ENCODE results near the gene SIAH1. TPM values are rescaled to one million over a fixed set of nuclear protein-coding genes. Genes with fewer than 3 reads are reported as not detected.

Gene SIAH1
- total RNA-seq, 1 donor from 2014 or later: 34.5 TPM

DNA sequence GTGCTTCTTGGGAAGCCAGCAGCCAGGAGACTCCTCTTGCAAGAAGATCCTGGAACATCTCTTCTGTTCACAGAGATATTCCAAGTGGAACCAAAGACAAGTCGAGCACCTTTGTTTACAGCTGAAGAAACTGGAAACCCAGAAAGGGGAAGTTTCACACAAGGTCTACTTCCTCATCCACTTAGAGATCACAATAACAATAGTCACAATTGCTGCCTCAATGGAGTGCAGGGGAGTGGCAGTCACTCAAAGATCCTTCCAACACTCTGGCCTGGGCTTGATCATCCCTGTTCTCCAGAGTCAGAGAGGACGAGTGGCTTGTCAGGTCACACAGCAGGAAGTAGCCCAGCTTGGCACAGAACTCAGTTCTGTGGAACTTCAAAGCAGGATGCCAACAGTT lies 46.9 kb upstream of the SIAH1 start:
- no peak for DNase-seq (ENCODE audit: low spot score)
- no peak overlapping the region for H3K4me3 Mint-ChIP-seq (ENCODE audit: unreplicated experiment)
- no peak overlapping the region for H3K27ac Mint-ChIP-seq (ENCODE audit: unreplicated experiment)
- TF ChIP-seq, protein P1, sequence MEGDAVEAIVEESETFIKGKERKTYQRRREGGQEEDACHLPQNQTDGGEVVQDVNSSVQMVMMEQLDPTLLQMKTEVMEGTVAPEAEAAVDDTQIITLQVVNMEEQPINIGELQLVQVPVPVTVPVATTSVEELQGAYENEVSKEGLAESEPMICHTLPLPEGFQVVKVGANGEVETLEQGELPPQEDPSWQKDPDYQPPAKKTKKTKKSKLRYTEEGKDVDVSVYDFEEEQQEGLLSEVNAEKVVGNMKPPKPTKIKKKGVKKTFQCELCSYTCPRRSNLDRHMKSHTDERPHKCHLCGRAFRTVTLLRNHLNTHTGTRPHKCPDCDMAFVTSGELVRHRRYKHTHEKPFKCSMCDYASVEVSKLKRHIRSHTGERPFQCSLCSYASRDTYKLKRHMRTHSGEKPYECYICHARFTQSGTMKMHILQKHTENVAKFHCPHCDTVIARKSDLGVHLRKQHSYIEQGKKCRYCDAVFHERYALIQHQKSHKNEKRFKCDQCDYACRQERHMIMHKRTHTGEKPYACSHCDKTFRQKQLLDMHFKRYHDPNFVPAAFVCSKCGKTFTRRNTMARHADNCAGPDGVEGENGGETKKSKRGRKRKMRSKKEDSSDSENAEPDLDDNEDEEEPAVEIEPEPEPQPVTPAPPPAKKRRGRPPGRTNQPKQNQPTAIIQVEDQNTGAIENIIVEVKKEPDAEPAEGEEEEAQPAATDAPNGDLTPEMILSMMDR (IDR thresholded peaks at IDR 0.05): no peak
- no peaks in the 10 kb centered on the region for H3K9me3 Mint-ChIP-seq (ENCODE audit: low read depth)
- no peaks in the 10 kb centered on the region for H3K36me3 Mint-ChIP-seq (ENCODE audit: low read depth)
- H3K27me3 Mint-ChIP-seq (ENCODE audit: low read depth): no peaks in the 10 kb centered on the region
- peaks cover 17% of the 10 kb centered on the region for H3K4me1 Mint-ChIP-seq (ENCODE audit: low read depth)

GRCh38 chr16:48430890-48431289 lies 45.7 kb upstream of the SIAH1 start:
- Mint-ChIP-seq H3K36me3 (ENCODE audit: low read depth) (no peaks in the 10 kb centered on the region), H3K4me1 (ENCODE audit: low read depth) (peaks cover 20% of the 10 kb centered on the region)

DNA sequence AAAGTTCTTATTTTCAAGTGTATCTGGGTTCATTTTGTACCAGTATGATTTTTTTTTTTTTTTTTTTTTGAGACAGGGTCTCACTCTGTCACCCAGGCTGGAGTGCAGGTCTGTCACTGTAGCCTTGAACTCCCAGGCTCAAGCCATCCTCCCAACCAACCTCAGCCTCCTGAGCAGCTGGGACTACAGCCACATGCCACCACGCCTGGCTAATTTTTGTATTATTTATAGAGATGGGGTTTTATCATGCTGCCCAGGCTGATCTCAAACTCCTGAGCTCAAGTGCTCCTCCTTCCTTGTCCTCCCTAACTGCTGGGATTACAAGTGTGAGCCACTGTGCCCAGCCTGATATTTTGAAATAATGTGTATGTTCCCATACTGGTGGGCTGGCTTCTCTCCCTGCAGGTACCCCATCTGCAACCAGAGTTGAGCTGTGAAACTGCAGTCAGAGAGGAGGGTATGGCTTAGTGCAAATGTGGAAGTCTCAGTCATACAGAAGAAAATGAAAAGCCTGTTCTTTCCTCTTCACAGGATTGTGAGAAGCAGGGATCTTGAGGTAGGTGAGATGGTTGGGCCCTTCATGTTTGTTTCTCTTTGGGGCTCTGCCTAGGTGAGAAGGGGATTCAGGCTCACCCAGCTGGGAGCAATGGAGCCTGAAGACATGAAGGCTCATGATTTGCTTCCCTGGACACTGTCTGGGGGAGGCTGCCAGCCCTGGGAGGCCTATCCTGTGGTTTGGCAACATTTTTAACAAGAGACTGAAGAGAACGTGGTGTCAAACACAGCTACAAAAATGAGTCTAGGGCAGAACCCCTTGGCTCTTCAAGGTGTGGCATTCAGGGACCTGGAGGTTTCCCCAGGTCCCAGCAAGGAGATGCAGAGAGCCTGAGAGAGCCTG lies 41.3 kb upstream of the SIAH1 start:
- no peaks in the 10 kb centered on the region for H3K9me3 Mint-ChIP-seq (ENCODE audit: low read depth)
- no peak overlapping the region for H3K4me3 Mint-ChIP-seq (ENCODE audit: unreplicated experiment)
- no peaks in the 10 kb centered on the region for H3K36me3 Mint-ChIP-seq (ENCODE audit: low read depth)
- TF ChIP-seq, protein P1 (IDR thresholded peaks at IDR 0.05): no peak
- no peak for DNase-seq (ENCODE audit: low spot score)
- H3K27ac Mint-ChIP-seq (ENCODE audit: unreplicated experiment): no peak overlapping the region
- no peaks in the 10 kb centered on the region for H3K27me3 Mint-ChIP-seq (ENCODE audit: low read depth)
- peaks cover 11% of the 10 kb centered on the region for H3K4me1 Mint-ChIP-seq (ENCODE audit: low read depth)

More at GRCh38 chr16:48430890-48431289, 45.7 kb upstream of the SIAH1 start:
- TF ChIP-seq, protein P1 (IDR thresholded peaks at IDR 0.05): no peak
- H3K27me3 Mint-ChIP-seq (ENCODE audit: low read depth): no peaks in the 10 kb centered on the region
- no peak overlapping the region for H3K27ac Mint-ChIP-seq (ENCODE audit: unreplicated experiment)
- no peak overlapping the region for H3K4me3 Mint-ChIP-seq (ENCODE audit: unreplicated experiment)
- H3K9me3 Mint-ChIP-seq (ENCODE audit: low read depth): no peaks in the 10 kb centered on the region
- DNase-seq (ENCODE audit: low spot score): no peak

DNA sequence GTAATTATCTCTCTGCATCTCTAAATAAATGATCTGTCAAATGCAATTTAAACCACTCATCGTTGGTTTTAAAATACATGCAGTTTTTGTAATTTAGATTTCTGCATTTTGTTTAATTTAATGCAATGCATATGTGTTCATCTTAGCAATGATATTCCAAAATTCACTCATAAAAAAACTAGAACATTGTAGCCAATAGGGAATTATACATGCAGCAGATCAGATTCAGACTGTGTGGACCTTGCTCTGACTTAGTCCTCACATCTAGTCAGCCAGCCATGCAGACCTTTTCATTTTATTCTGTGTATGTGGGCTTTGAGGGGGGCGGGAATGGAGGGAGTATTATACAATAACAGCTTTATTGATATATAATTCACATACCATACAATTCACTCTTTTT lies 37.3 kb upstream of the SIAH1 start:
- Mint-ChIP-seq H3K36me3 (ENCODE audit: low read depth) (no peaks in the 10 kb centered on the region), H3K4me1 (ENCODE audit: low read depth) (peaks cover 12% of the 10 kb centered on the region), H3K4me3 (ENCODE audit: unreplicated experiment) (no peak overlapping the region), H3K9me3 (ENCODE audit: low read depth) (no peaks in the 10 kb centered on the region), H3K27ac (ENCODE audit: unreplicated experiment) (no peak overlapping the region), H3K27me3 (ENCODE audit: low read depth) (no peaks in the 10 kb centered on the region)
- TF ChIP-seq, protein P1 (IDR thresholded peaks at IDR 0.05): no peak
- DNase-seq (ENCODE audit: low spot score): no peak

DNA sequence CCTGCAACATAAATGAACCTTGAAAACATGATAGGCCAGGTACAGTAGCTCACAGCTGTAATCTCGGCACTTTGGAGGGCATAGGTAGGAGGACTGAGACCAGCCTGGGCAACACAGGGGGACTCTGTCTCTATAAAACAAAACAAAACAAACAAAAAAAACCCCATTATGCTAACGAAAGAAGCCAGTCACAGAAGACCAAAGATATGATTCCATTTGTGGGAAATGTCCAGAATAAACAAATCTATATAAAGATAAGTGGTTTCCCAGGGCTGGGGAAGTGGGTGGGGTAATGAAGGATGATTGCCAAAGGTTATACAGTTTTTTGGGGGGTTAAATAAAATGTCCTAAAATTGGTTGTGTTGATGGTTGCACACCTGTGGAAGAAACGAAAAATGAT lies 36.5 kb upstream of the SIAH1 start:
- H3K9me3 Mint-ChIP-seq (ENCODE audit: low read depth): no peaks in the 10 kb centered on the region
- H3K36me3 Mint-ChIP-seq (ENCODE audit: low read depth): no peaks in the 10 kb centered on the region
- H3K27me3 Mint-ChIP-seq (ENCODE audit: low read depth): no peaks in the 10 kb centered on the region
- TF ChIP-seq, protein P1 (IDR thresholded peaks at IDR 0.05): no peak
- peaks cover 10% of the 10 kb centered on the region for H3K4me1 Mint-ChIP-seq (ENCODE audit: low read depth)
- H3K27ac Mint-ChIP-seq (ENCODE audit: unreplicated experiment): no peak overlapping the region
- no peak for DNase-seq (ENCODE audit: low spot score)
- no peak overlapping the region for H3K4me3 Mint-ChIP-seq (ENCODE audit: unreplicated experiment)
